IPS-11a (cell line): ENCODE data around the gene TFAM.
"Not testable (repeated sequence)": the region's sequence is repeated elsewhere in the genome, so short reads cannot be mapped to it uniquely, and the experiment has no call there.

Experiments used
- H3K4me3 ChIP-seq: one replicate; pipeline ENCODE4 v1.5.1; 2013; ENCODE audit warnings: low read depth, low read length, control low read depth

The TFAM gene

GRCh38 chr10:58372607-58373441 lies 12.4 kb upstream of the TFAM start:
- H3K4me3 ChIP-seq: no peak overlapping the region

- no peak overlapping the region for H3K4me3 ChIP-seq
Observed at GRCh38 chr10:58373442-58373827, 11.8 kb upstream of the TFAM start.

GRCh38 chr10:58382489-58382995 lies 2.7 kb upstream of the TFAM start:
- H3K4me3 ChIP-seq: no peak overlapping the region

GRCh38 chr10:58384095-58384494 lies 1.1 kb upstream of the TFAM start:
- peak overlapping the region; percentile 97 for H3K4me3 ChIP-seq

- peak overlapping the region; percentile 97 for H3K4me3 ChIP-seq
Observed at GRCh38 chr10:58384544-58384998, 639 bp upstream of the TFAM start.

GRCh38 chr10:58385784-58386112 lies 538 bp downstream of the TFAM start:
- H3K4me3 ChIP-seq: peak overlapping the region; percentile 97

- H3K4me3 ChIP-seq: no peak overlapping the region
Observed at GRCh38 chr10:58389024-58389423, 3.8 kb downstream of the TFAM start.

- H3K4me3 ChIP-seq: no peak overlapping the region
Observed at GRCh38 chr10:58393317-58393716, 8.1 kb downstream of the TFAM start.

- no peak overlapping the region for H3K4me3 ChIP-seq
Observed at GRCh38 chr10:58394471-58394870, 9.3 kb downstream of the TFAM start.

- H3K4me3 ChIP-seq: no peak overlapping the region
Observed at GRCh38 chr10:58396057-58396456, 10.8 kb downstream of the TFAM start.

GRCh38 chr10:58397830-58398229 lies 12.6 kb downstream of the TFAM start:
- no peak overlapping the region for H3K4me3 ChIP-seq

- H3K4me3 ChIP-seq: no peak overlapping the region
Observed at GRCh38 chr10:58399410-58399809, 14.2 kb downstream of the TFAM start.

GRCh38 chr10:58400609-58401008 lies 15.4 kb downstream of the TFAM start:
- H3K4me3 ChIP-seq: no peak overlapping the region

GRCh38 chr10:58404001-58404400 lies 18.8 kb downstream of the TFAM start:
- no peak overlapping the region for H3K4me3 ChIP-seq

GRCh38 chr10:58409956-58410610 lies 24.9 kb downstream of the TFAM start:
- no peak overlapping the region for H3K4me3 ChIP-seq

GRCh38 chr10:58412502-58412961 lies 27.3 kb downstream of the TFAM start:
- H3K4me3 ChIP-seq: no peak overlapping the region

GRCh38 chr10:58414270-58415041 lies 29.2 kb downstream of the TFAM start:
- no peak overlapping the region for H3K4me3 ChIP-seq

GRCh38 chr10:58415757-58416156 lies 30.5 kb downstream of the TFAM start:
- H3K4me3 ChIP-seq: no peak overlapping the region

GRCh38 chr10:58417902-58418301 lies 32.7 kb downstream of the TFAM start:
- not testable (repeated sequence) for H3K4me3 ChIP-seq

- no peak overlapping the region for H3K4me3 ChIP-seq
Observed at GRCh38 chr10:58424176-58424575, 39.0 kb downstream of the TFAM start.

GRCh38 chr10:58428436-58428835 lies 43.2 kb downstream of the TFAM start:
- not testable (repeated sequence) for H3K4me3 ChIP-seq
